WTC11 (cell line): ENCODE measurements around the gene SYNJ2. TPM values are rescaled to one million over a fixed set of nuclear protein-coding genes. Genes with fewer than 3 reads are reported as not detected.

Experiments used
- ATAC-seq: fragments of 200-7000 bp; cut with Tn5 transposase; 2 replicates; pipeline ENCODE4 v1.10.0; 2021; ENCODE audit warnings: mild to moderate bottlenecking, moderate library complexity
- CTCF ChIA-PET: fragments of 300-600 bp; sonication (Branson Sonifier 250); formaldehyde crosslinking; loops from one replicate; lab custom pipeline; 2021; ENCODE audit warnings: antibody characterized with exemption; lab: Charles Lee
- POLR2A ChIA-PET: fragments of 350-600 bp; sonication (Branson Sonifier 250); formaldehyde crosslinking; loops from one replicate; lab custom pipeline; 2021; ENCODE audit warnings: antibody characterized with exemption; lab: Charles Lee
- DNase-seq: peaks from one replicate; pipeline ENCODE4 v3.0.0; 2021; ENCODE audit warnings: low spot score
- H3K27ac Mint-ChIP-seq: 2 replicates; pipeline ENCODE4 v1.8.0; 2021; ENCODE audit warnings: mixed read lengths
- H3K27me3 Mint-ChIP-seq: 2 replicates; pipeline ENCODE4 v1.8.0; 2021; ENCODE audit warnings: low read depth, mild to moderate bottlenecking, moderate library complexity, mixed read lengths
- H3K36me3 Mint-ChIP-seq: 2 replicates; pipeline ENCODE4 v1.8.0; 2021; ENCODE audit warnings: mixed read lengths
- H3K4me1 Mint-ChIP-seq: 2 replicates; pipeline ENCODE4 v1.8.0; 2022; ENCODE audit warnings: mixed read lengths
- H3K4me3 Mint-ChIP-seq: 2 replicates; pipeline ENCODE4 v1.8.0; 2021; ENCODE audit warnings: mild to moderate bottlenecking, moderate library complexity, mixed read lengths
- H3K9me3 Mint-ChIP-seq: 2 replicates; pipeline ENCODE4 v1.8.0; 2021; ENCODE audit warnings: mixed read lengths
- ESRRA ChIP-seq: sonication (generic); formaldehyde crosslinking; IDR thresholded peaks from 2 replicates; pipeline ENCODE4 v1.8.1; 2022; ENCODE audit warnings: mild to moderate bottlenecking, missing genetic modification reagents, borderline replicate concordance
- FOXK1 ChIP-seq: sonication (generic); formaldehyde crosslinking; IDR thresholded peaks from 2 replicates; pipeline ENCODE4 v1.8.0; 2022; ENCODE audit warnings: mild to moderate bottlenecking, moderate library complexity, missing genetic modification reagents
- GABPB1 ChIP-seq: sonication (generic); formaldehyde crosslinking; IDR thresholded peaks from 2 replicates; pipeline ENCODE4 v1.8.1; 2023; ENCODE audit warnings: mild to moderate bottlenecking, missing genetic modification reagents
- MXD4 ChIP-seq: fragments of 250-450 bp; sonication (Bioruptor Pico); IDR thresholded peaks from 2 replicates; pipeline ENCODE4 v1.8.0; 2021; ENCODE audit warnings: mild to moderate bottlenecking, moderate library complexity, borderline replicate concordance
- NFATC4 ChIP-seq: fragments of 250-450 bp; sonication (Bioruptor Pico); IDR thresholded peaks from 2 replicates; pipeline ENCODE4 v1.9.0; 2021; ENCODE audit warnings: mild to moderate bottlenecking
- PRRX2 ChIP-seq: fragments of 250-450 bp; sonication (Bioruptor Pico); IDR thresholded peaks from 2 replicates; pipeline ENCODE4 v1.8.0; 2021; ENCODE audit warnings: mild to moderate bottlenecking
- RELA ChIP-seq: sonication (generic); formaldehyde crosslinking; IDR thresholded peaks from 2 replicates; pipeline ENCODE4 v1.8.1; 2022; ENCODE audit warnings: missing genetic modification reagents, mild to moderate bottlenecking, borderline replicate concordance
- RORB ChIP-seq: fragments of 250-450 bp; sonication (Bioruptor Pico); IDR thresholded peaks from 2 replicates; pipeline ENCODE4 v1.9.0; 2021; ENCODE audit warnings: mild to moderate bottlenecking
- TCF7 ChIP-seq: sonication (generic); formaldehyde crosslinking; IDR thresholded peaks from 2 replicates; pipeline ENCODE4 v1.8.0; 2022; ENCODE audit warnings: mild to moderate bottlenecking, low read depth, missing genetic modification reagents, moderate library complexity
- TEAD1 ChIP-seq: sonication (generic); formaldehyde crosslinking; IDR thresholded peaks from 2 replicates; pipeline ENCODE4 v1.8.0; 2022; ENCODE audit warnings: mild to moderate bottlenecking, missing genetic modification reagents
- ZNF396 ChIP-seq: fragments of 250-450 bp; sonication (Bioruptor Pico); IDR thresholded peaks from 2 replicates; pipeline ENCODE4 v1.8.0; 2021; ENCODE audit warnings: mild to moderate bottlenecking, moderate library complexity, borderline replicate concordance
- total RNA-seq: library from RNA; stranded (reverse); gene quantifications from 3 replicates; pipeline ENCODE4 v1.2.3, GENCODE V29; 2021
- TF ChIP-seq, protein P1 (sequence below): sonication (generic); formaldehyde crosslinking; IDR thresholded peaks from 2 replicates; pipeline ENCODE4 v1.8.1; 2022; ENCODE audit warnings: missing genetic modification reagents, borderline replicate concordance
- TF ChIP-seq, protein P2 (sequence below): sonication (generic); formaldehyde crosslinking; IDR thresholded peaks from 2 replicates; pipeline ENCODE4 v1.8.1; 2022; ENCODE audit warnings: low read depth, mild to moderate bottlenecking, moderate library complexity, missing genetic modification reagents, borderline replicate concordance
- TF ChIP-seq, protein P3 (sequence below): sonication (generic); formaldehyde crosslinking; IDR thresholded peaks from 2 replicates; pipeline ENCODE4 v1.8.1; 2023; ENCODE audit warnings: mild to moderate bottlenecking, missing genetic modification reagents
- TF ChIP-seq, protein P4 (sequence below): fragments of 250-450 bp; sonication (Bioruptor Pico); IDR thresholded peaks from 2 replicates; pipeline ENCODE4 v2.1.2; 2022; ENCODE audit warnings: mild to moderate bottlenecking, moderate library complexity
- TF ChIP-seq, protein P5 (sequence below): fragments of 250-450 bp; sonication (Bioruptor Pico); IDR thresholded peaks from 2 replicates; pipeline ENCODE4 v1.9.0; 2021; ENCODE audit warnings: mild to moderate bottlenecking
- TF ChIP-seq, protein P6 (sequence below): sonication (generic); formaldehyde crosslinking; IDR thresholded peaks from 2 replicates; pipeline ENCODE4 v1.8.1; 2023; ENCODE audit warnings: mild to moderate bottlenecking, missing genetic modification reagents, moderate library complexity
- TF ChIP-seq, protein P7 (sequence below): sonication (generic); formaldehyde crosslinking; IDR thresholded peaks from 2 replicates; pipeline ENCODE4 v1.8.0; 2023; ENCODE audit warnings: mild to moderate bottlenecking, missing genetic modification reagents
- TF ChIP-seq, protein P8 (sequence below): sonication (generic); formaldehyde crosslinking; conservative IDR thresholded peaks from 2 replicates; pipeline ENCODE4 v1.8.1; 2022; ENCODE audit warnings: mild to moderate bottlenecking, missing genetic modification reagents
- TF ChIP-seq, protein P9 (sequence below): sonication (generic); formaldehyde crosslinking; IDR thresholded peaks from 2 replicates; pipeline ENCODE4 v1.8.1; 2023; ENCODE audit warnings: mild to moderate bottlenecking, missing genetic modification reagents, moderate library complexity

The SYNJ2 gene
- total RNA-seq, 1 experiment from 2014 or later: 15.3 TPM

DNA sequence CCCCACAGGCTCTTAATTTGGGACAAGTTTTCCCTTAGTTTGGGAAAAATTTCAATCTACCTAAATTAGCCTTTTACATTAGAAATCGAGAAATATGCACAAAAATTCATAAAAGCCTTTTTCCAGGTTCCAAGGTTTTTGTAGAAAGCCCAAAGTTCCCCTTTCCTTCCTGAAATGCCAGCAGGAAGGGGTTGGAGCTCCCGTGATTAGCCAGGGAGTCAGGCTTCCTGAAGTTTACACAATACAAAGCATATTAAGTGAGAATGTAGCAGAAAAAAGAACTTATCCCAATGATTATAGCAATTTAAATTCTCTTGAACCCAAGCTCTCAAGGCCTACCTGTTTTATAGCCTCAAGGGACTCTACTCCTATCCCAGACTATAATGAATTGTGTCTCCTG is 39.1 kb downstream of the SYNJ2 start:
- no peaks in the 10 kb centered on the region for H3K27me3 Mint-ChIP-seq
- H3K36me3 Mint-ChIP-seq: peaks cover 11% of the 10 kb centered on the region
- no peak overlapping the region for H3K4me3 Mint-ChIP-seq
- TF ChIP-seq TEAD1 (CRISPR knock-in tag) (no peak), ESRRA (CRISPR knock-in tag) (no peak), NFATC4 (CRISPR knock-in tag) (no peak), RORB (no peak), PRRX2 (CRISPR knock-in tag) (no peak), ZNF396 (CRISPR knock-in tag) (no peak), FOXK1 (CRISPR knock-in tag) (no peak), GABPB1 (no peak), TCF7 (CRISPR knock-in tag) (no peak), RELA (no peak)
- TF ChIP-seq, protein P1, sequence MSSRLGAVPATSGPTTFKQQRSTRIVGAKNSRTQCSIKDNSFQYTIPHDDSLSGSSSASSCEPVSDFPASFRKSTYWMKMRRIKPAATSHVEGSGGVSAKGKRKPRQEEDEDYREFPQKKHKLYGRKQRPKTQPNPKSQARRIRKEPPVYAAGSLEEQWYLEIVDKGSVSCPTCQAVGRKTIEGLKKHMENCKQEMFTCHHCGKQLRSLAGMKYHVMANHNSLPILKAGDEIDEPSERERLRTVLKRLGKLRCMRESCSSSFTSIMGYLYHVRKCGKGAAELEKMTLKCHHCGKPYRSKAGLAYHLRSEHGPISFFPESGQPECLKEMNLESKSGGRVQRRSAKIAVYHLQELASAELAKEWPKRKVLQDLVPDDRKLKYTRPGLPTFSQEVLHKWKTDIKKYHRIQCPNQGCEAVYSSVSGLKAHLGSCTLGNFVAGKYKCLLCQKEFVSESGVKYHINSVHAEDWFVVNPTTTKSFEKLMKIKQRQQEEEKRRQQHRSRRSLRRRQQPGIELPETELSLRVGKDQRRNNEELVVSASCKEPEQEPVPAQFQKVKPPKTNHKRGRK (CRISPR knock-in tag): no peak
- TF ChIP-seq, protein P2, sequence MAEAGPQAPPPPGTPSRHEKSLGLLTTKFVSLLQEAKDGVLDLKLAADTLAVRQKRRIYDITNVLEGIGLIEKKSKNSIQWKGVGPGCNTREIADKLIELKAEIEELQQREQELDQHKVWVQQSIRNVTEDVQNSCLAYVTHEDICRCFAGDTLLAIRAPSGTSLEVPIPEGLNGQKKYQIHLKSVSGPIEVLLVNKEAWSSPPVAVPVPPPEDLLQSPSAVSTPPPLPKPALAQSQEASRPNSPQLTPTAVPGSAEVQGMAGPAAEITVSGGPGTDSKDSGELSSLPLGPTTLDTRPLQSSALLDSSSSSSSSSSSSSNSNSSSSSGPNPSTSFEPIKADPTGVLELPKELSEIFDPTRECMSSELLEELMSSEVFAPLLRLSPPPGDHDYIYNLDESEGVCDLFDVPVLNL (CRISPR knock-in tag): no peak
- TF ChIP-seq, protein P3, sequence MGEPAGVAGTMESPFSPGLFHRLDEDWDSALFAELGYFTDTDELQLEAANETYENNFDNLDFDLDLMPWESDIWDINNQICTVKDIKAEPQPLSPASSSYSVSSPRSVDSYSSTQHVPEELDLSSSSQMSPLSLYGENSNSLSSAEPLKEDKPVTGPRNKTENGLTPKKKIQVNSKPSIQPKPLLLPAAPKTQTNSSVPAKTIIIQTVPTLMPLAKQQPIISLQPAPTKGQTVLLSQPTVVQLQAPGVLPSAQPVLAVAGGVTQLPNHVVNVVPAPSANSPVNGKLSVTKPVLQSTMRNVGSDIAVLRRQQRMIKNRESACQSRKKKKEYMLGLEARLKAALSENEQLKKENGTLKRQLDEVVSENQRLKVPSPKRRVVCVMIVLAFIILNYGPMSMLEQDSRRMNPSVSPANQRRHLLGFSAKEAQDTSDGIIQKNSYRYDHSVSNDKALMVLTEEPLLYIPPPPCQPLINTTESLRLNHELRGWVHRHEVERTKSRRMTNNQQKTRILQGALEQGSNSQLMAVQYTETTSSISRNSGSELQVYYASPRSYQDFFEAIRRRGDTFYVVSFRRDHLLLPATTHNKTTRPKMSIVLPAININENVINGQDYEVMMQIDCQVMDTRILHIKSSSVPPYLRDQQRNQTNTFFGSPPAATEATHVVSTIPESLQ (CRISPR knock-in tag): no peak
- TF ChIP-seq, protein P4, sequence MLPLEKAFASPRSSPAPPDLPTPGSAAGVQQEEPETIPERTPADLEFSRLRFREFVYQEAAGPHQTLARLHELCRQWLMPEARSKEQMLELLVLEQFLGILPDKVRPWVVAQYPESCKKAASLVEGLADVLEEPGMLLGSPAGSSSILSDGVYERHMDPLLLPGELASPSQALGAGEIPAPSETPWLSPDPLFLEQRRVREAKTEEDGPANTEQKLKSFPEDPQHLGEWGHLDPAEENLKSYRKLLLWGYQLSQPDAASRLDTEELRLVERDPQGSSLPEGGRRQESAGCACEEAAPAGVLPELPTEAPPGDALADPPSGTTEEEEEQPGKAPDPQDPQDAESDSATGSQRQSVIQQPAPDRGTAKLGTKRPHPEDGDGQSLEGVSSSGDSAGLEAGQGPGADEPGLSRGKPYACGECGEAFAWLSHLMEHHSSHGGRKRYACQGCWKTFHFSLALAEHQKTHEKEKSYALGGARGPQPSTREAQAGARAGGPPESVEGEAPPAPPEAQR (CRISPR knock-in tag): no peak
- TF ChIP-seq, protein P5, sequence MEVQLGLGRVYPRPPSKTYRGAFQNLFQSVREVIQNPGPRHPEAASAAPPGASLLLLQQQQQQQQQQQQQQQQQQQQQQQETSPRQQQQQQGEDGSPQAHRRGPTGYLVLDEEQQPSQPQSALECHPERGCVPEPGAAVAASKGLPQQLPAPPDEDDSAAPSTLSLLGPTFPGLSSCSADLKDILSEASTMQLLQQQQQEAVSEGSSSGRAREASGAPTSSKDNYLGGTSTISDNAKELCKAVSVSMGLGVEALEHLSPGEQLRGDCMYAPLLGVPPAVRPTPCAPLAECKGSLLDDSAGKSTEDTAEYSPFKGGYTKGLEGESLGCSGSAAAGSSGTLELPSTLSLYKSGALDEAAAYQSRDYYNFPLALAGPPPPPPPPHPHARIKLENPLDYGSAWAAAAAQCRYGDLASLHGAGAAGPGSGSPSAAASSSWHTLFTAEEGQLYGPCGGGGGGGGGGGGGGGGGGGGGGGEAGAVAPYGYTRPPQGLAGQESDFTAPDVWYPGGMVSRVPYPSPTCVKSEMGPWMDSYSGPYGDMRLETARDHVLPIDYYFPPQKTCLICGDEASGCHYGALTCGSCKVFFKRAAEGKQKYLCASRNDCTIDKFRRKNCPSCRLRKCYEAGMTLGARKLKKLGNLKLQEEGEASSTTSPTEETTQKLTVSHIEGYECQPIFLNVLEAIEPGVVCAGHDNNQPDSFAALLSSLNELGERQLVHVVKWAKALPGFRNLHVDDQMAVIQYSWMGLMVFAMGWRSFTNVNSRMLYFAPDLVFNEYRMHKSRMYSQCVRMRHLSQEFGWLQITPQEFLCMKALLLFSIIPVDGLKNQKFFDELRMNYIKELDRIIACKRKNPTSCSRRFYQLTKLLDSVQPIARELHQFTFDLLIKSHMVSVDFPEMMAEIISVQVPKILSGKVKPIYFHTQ: no peak
- TF ChIP-seq, protein P6, sequence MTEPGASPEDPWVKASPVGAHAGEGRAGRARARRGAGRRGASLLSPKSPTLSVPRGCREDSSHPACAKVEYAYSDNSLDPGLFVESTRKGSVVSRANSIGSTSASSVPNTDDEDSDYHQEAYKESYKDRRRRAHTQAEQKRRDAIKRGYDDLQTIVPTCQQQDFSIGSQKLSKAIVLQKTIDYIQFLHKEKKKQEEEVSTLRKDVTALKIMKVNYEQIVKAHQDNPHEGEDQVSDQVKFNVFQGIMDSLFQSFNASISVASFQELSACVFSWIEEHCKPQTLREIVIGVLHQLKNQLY (CRISPR knock-in tag): no peak
- H3K27ac Mint-ChIP-seq: no peak overlapping the region; the same call in 1 of the 2 replicates
- DNase-seq: no peak
- H3K4me1 Mint-ChIP-seq: peaks cover 11% of the 10 kb centered on the region; the same call in 1 of the 2 replicates
- ChIA-PET POLR2A (no interaction called here), CTCF (no interaction called here)
- no peaks in the 10 kb centered on the region for H3K9me3 Mint-ChIP-seq
- no peak for ATAC-seq

DNA sequence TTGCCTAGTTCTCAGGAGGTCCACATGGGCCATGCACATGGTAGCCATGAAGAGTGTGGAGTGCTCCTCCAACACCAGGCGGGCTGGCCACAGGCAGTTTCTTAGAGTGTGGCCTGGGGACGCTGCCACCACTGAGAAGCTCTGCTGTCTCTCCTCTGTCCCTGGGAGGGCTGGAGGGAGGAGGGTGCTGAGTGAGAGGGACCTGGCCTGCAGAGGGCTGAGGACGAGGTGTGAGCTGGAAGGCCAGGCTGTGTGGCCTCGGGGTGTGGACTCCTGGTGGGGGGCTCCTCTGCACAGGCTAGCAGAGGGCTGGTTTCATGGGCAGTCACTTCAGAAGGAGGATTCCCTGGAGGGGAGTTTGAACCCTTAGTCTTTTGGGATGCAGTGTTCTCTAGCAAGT is 39.7 kb downstream of the SYNJ2 start:
- DNase-seq (no peak), ATAC-seq (no peak)
- ChIA-PET CTCF (interaction anchor here (0.7 kb wide), 1 partner anchor 22 kb away, joined by 3 read pairs; no protein-coding TSS in a partner anchor), POLR2A (no interaction called here)
- Mint-ChIP-seq H3K27ac (peak overlapping the region; percentile 59; the same call in 1 of the 2 replicates), H3K4me1 (peaks cover 17% of the 10 kb centered on the region), H3K4me3 (no peak overlapping the region), H3K36me3 (peaks cover 11% of the 10 kb centered on the region), H3K9me3 (no peaks in the 10 kb centered on the region), H3K27me3 (no peaks in the 10 kb centered on the region)
- TF ChIP-seq, protein P7, sequence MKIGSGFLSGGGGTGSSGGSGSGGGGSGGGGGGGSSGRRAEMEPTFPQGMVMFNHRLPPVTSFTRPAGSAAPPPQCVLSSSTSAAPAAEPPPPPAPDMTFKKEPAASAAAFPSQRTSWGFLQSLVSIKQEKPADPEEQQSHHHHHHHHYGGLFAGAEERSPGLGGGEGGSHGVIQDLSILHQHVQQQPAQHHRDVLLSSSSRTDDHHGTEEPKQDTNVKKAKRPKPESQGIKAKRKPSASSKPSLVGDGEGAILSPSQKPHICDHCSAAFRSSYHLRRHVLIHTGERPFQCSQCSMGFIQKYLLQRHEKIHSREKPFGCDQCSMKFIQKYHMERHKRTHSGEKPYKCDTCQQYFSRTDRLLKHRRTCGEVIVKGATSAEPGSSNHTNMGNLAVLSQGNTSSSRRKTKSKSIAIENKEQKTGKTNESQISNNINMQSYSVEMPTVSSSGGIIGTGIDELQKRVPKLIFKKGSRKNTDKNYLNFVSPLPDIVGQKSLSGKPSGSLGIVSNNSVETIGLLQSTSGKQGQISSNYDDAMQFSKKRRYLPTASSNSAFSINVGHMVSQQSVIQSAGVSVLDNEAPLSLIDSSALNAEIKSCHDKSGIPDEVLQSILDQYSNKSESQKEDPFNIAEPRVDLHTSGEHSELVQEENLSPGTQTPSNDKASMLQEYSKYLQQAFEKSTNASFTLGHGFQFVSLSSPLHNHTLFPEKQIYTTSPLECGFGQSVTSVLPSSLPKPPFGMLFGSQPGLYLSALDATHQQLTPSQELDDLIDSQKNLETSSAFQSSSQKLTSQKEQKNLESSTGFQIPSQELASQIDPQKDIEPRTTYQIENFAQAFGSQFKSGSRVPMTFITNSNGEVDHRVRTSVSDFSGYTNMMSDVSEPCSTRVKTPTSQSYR: no peak
- TF ChIP-seq, protein P4 (CRISPR knock-in tag): no peak
- TF ChIP-seq MXD4 (CRISPR knock-in tag): no peak
- TF ChIP-seq, protein P8, sequence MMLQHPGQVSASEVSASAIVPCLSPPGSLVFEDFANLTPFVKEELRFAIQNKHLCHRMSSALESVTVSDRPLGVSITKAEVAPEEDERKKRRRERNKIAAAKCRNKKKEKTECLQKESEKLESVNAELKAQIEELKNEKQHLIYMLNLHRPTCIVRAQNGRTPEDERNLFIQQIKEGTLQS (CRISPR knock-in tag): no peak
- TF ChIP-seq, protein P9, sequence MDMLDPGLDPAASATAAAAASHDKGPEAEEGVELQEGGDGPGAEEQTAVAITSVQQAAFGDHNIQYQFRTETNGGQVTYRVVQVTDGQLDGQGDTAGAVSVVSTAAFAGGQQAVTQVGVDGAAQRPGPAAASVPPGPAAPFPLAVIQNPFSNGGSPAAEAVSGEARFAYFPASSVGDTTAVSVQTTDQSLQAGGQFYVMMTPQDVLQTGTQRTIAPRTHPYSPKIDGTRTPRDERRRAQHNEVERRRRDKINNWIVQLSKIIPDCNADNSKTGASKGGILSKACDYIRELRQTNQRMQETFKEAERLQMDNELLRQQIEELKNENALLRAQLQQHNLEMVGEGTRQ (CRISPR knock-in tag): no peak
